HCT116 (cell line): Measurements from ENCODE around the gene FBXL7. TPM values are rescaled to one million over a fixed set of nuclear protein-coding genes. Genes with fewer than 3 reads are reported as not detected.

ENCODE experiments used
- ATAC-seq: fragments of 200-7000 bp; cut with Tn5 transposase; 2 replicates; pipeline ENCODE4 v1.9.1; 2020; ENCODE audit warnings: mild to moderate bottlenecking, moderate library complexity
- BruUV-seq: library from RNA; stranded (reverse); fragments of 400-500 nt; replicated peaks from 2 replicates; lab custom pipeline; 2021; lab: Mats Ljungman, UMichigan
- CTCF ChIA-PET: fragments of 300-600 bp; sonication (Branson Sonifier 250); formaldehyde crosslinking; loops from one replicate; lab custom pipeline; 2021; ENCODE audit warnings: antibody characterized with exemption; lab: Charles Lee
- POLR2A ChIA-PET: fragments of 300-600, 350-600 bp; sonication (Branson Sonifier 250); formaldehyde crosslinking; loops from one replicate; lab custom pipeline; 2021; ENCODE audit warnings: antibody characterized with exemption; lab: Charles Lee
- RAD21 ChIA-PET, 2 experiments: fragments of 300-600 bp; sonication (Branson Sonifier 250); formaldehyde crosslinking; loops; one replicate each; lab custom pipeline; 2023; ENCODE audit warnings: low total read pairs in 2 of 2; ENCODE audit not compliant: uncharacterized antibody in 2 of 2, unreplicated experiment in 2 of 2, low non-redundant PET in 1 of 2; lab: Charles Lee
- DNase-seq: peaks from one replicate; pipeline ENCODE4 v3.0.0-alpha.2; 2010; ENCODE audit warnings: low read depth, low spot score
- H2AFZ ChIP-seq: fragments of 200-600 bp; shearing (Covaris generic), sonication (generic); 2 replicates; pipeline ENCODE4 v1.6.1; 2017; ENCODE audit warnings: low read depth, mixed run types, mixed read lengths, antibody characterized with exemption, low read length; ENCODE audit not compliant: poor library complexity, severe bottlenecking
- H3K27ac ChIP-seq: 2 replicates; pipeline ENCODE4 v1.5.1; 2012; ENCODE audit warnings: low read depth, low read length
- H3K27me3 ChIP-seq: fragments of 200-600 bp; sonication (generic); 2 replicates; pipeline ENCODE4 v1.6.1; 2016; ENCODE audit warnings: mixed run types, low read length, mixed read lengths; ENCODE audit not compliant: insufficient read depth
- H3K36me3 ChIP-seq, 2 experiments: fragments of 200-500 bp in 1 of 2; fragments of 200-600 bp in 1 of 2; sonication (Bioruptor generic) in 1 of 2; sonication (generic) in 1 of 2; 2 replicates each; pipeline versions ENCODE4 v1.5.1 to v1.6.1; 2014 to 2016; ENCODE audit warnings: low read length in 2 of 2, inconsistent platforms in 1 of 2, mixed read lengths in 1 of 2, mixed run types in 1 of 2; ENCODE audit not compliant: insufficient read depth in 2 of 2, control insufficient read depth in 1 of 2
- H3K4me1 ChIP-seq, 2 experiments: fragments of 200-600 bp in 1 of 2; sonication (generic) in 1 of 2; 2 replicates each; pipeline versions ENCODE4 v1.5.1 to v1.6.1; 2012 to 2017; ENCODE audit warnings: low read length in 2 of 2, inconsistent platforms in 1 of 2, mild to moderate bottlenecking in 1 of 2, mixed read lengths in 1 of 2, mixed run types in 1 of 2, moderate library complexity in 1 of 2; ENCODE audit not compliant: insufficient read depth in 2 of 2, control insufficient read depth in 1 of 2
- H3K4me2 ChIP-seq: fragments of 200-600 bp; sonication (generic); 2 replicates; pipeline ENCODE4 v1.6.1; 2017; ENCODE audit warnings: mixed run types, low read length, mixed read lengths
- H3K4me3 ChIP-seq, 2 experiments: fragments of 200-600 bp in 1 of 2; sonication (generic) in 1 of 2; replicated peaks in 1 of 2; 2 replicates each; pipeline ENCODE4 v1.5.1; 2011 to 2016; ENCODE audit warnings: low read length in 2 of 2, control low read depth in 1 of 2, low read depth in 1 of 2, mild to moderate bottlenecking in 1 of 2, mixed read lengths in 1 of 2, mixed run types in 1 of 2
- H3K79me2 ChIP-seq: fragments of 200-600 bp; sonication (generic); 2 replicates; pipeline ENCODE4 v1.6.1; 2017; ENCODE audit warnings: mild to moderate bottlenecking, mixed run types, low read length, moderate library complexity, mixed read lengths; ENCODE audit not compliant: insufficient read depth
- H3K9ac ChIP-seq: fragments of 200-600 bp; sonication (generic); 2 replicates; pipeline ENCODE4 v1.6.1; 2016; ENCODE audit warnings: low read length, mixed read lengths
- H3K9me2 ChIP-seq: fragments of 200-600 bp; sonication (generic), shearing (Covaris generic); 2 replicates; pipeline ENCODE4 v1.6.1; 2017; ENCODE audit warnings: mixed run types, mild to moderate bottlenecking, moderate library complexity; ENCODE audit not compliant: insufficient read depth
- H3K9me3 ChIP-seq, 2 experiments: fragments of 200-500 bp in 1 of 2; fragments of 200-600 bp in 1 of 2; sonication (Bioruptor generic) in 1 of 2; sonication (generic) in 1 of 2; 2 replicates each; pipeline ENCODE4 v1.6.1; 2014 to 2017; ENCODE audit warnings: low read length in 2 of 2, mixed read lengths in 2 of 2, inconsistent platforms in 1 of 2, low read depth in 1 of 2, mild to moderate bottlenecking in 1 of 2, mixed run types in 1 of 2, moderate library complexity in 1 of 2; ENCODE audit not compliant: control insufficient read depth in 1 of 2, insufficient read depth in 1 of 2
- H4K20me1 ChIP-seq: fragments of 200-600 bp; sonication (generic), shearing (Covaris generic); 2 replicates; pipeline ENCODE4 v1.6.1; 2017; ENCODE audit warnings: mixed run types, mild to moderate bottlenecking, moderate library complexity; ENCODE audit not compliant: insufficient read depth
- JUND ChIP-seq: IDR thresholded peaks from 2 replicates; pipeline ENCODE4 v1.6.1; 2012
- POLR2AphosphoS5 ChIP-seq: IDR thresholded peaks from 2 replicates; pipeline ENCODE4 v1.6.1; 2011; ENCODE audit warnings: mild to moderate bottlenecking, low read depth, low read length, moderate library complexity
- SIN3A ChIP-seq: IDR thresholded peaks from 2 replicates; pipeline ENCODE4 v1.6.1; 2012; ENCODE audit warnings: low read depth
- TCF7L2 ChIP-seq: IDR thresholded peaks from 2 replicates; pipeline ENCODE4 v1.7.0; 2011; ENCODE audit warnings: borderline replicate concordance, inconsistent platforms; ENCODE audit not compliant: insufficient read depth, insufficient read length; ENCODE audit errors: extremely low read depth
- intact Hi-C: fragments of 100-400 bp; cut with micrococcal nuclease; formaldehyde crosslinking; loops from 2 replicates; pipeline ENCODE4 v1.10.0; 2022
- total RNA-seq: library from RNA; stranded (reverse); gene quantifications from one replicate; pipeline ENCODE4 v1.2.1, GENCODE V29; 2021; ENCODE audit not compliant: unreplicated experiment
- TF ChIP-seq, protein P1 (sequence below), 3 experiments: fragments of 200-600 bp in 1 of 3; sonication (generic) in 1 of 3; IDR thresholded peaks in 2 of 3; conservative IDR thresholded peaks in 1 of 3; 2 replicates each; pipeline ENCODE4 v1.5.1; 2012 to 2017; ENCODE audit warnings: low read depth in 2 of 3, low read length in 2 of 3, antibody characterized with exemption in 1 of 3, borderline replicate concordance in 1 of 3, control low read depth in 1 of 3, mild to moderate bottlenecking in 1 of 3, mixed read lengths in 1 of 3, mixed run types in 1 of 3, moderate library complexity in 1 of 3; ENCODE audit not compliant: insufficient read depth in 1 of 3

Gene FBXL7
- total RNA-seq, 1 experiment from 2014 or later = 0.05 TPM

- H3K27me3 ChIP-seq = no peaks in the 10 kb centered on the region
- H3K4me1 ChIP-seq = no peaks in the 10 kb centered on the region
- ChIA-PET CTCF (no interaction called here), RAD21 (no interaction called here), POLR2A (no interaction called here)
- H4K20me1 ChIP-seq = no peaks in the 10 kb centered on the region
- H2AFZ ChIP-seq = no peak overlapping the region
- intact Hi-C loops = no loop called here
- DNase-seq (no peak), ATAC-seq (no peak)
- no peak overlapping the region for H3K4me3 ChIP-seq
- no peak overlapping the region for H3K27ac ChIP-seq
- peaks cover 6 to 16% of the 10 kb centered on the region in 2 experiments; a peak in 2 of 4 replicates for H3K9me3 ChIP-seq
- H3K4me2 ChIP-seq = no peak overlapping the region
- H3K9ac ChIP-seq = no peak overlapping the region
- no TSS peak for BruUV-seq
- no peaks in the 10 kb centered on the region for H3K79me2 ChIP-seq
- H3K36me3 ChIP-seq = no peaks in the 10 kb centered on the region
- H3K9me2 ChIP-seq = no peaks in the 10 kb centered on the region
- no peak for TF ChIP-seq SIN3A
- TF ChIP-seq TCF7L2 = no peak
- no peak for TF ChIP-seq POLR2AphosphoS5
Measured at GRCh38 chr5:15520856-15521255, 20.9 kb downstream of the FBXL7 start.

GRCh38 chr5:15521381-15522186 is 21.6 kb downstream of the FBXL7 start:
- ATAC-seq (no peak), DNase-seq (no peak)
- Histone ChIP-seq H3K4me1 (no peaks in the 10 kb centered on the region), H3K9me2 (no peaks in the 10 kb centered on the region), H3K27ac (no peak overlapping the region), H3K4me3 (no peak overlapping the region), H3K4me2 (no peak overlapping the region), H3K27me3 (no peaks in the 10 kb centered on the region), H3K36me3 (no peaks in the 10 kb centered on the region), H4K20me1 (no peaks in the 10 kb centered on the region), H3K9ac (no peak overlapping the region), H2AFZ (no peak overlapping the region), H3K9me3 (peaks cover 6 to 16% of the 10 kb centered on the region in 2 experiments; a peak in 2 of 4 replicates), H3K79me2 (no peaks in the 10 kb centered on the region)
- RAD21 ChIA-PET = no interaction called here
- TF ChIP-seq, protein P1, sequence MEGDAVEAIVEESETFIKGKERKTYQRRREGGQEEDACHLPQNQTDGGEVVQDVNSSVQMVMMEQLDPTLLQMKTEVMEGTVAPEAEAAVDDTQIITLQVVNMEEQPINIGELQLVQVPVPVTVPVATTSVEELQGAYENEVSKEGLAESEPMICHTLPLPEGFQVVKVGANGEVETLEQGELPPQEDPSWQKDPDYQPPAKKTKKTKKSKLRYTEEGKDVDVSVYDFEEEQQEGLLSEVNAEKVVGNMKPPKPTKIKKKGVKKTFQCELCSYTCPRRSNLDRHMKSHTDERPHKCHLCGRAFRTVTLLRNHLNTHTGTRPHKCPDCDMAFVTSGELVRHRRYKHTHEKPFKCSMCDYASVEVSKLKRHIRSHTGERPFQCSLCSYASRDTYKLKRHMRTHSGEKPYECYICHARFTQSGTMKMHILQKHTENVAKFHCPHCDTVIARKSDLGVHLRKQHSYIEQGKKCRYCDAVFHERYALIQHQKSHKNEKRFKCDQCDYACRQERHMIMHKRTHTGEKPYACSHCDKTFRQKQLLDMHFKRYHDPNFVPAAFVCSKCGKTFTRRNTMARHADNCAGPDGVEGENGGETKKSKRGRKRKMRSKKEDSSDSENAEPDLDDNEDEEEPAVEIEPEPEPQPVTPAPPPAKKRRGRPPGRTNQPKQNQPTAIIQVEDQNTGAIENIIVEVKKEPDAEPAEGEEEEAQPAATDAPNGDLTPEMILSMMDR (IDR thresholded peaks at IDR 0.05 in 2 of 3, conservative IDR thresholded peaks at IDR 0.05 in 1 of 3; ENCODE audit: borderline replicate concordance in 1 of 3, insufficient read depth in 1 of 3, low read depth in 2 of 3, low read length in 2 of 3) = no peak
- no peak for TF ChIP-seq JUND
- no peak for TF ChIP-seq TCF7L2
- POLR2A ChIA-PET = no interaction called here
- BruUV-seq = no TSS peak
- CTCF ChIA-PET = no interaction called here
- intact Hi-C loops = no loop called here
